DMS 273 treated with DMSO at 0.1 percent for 48 hours (cell line): ENCODE results near the gene TSPO2.
"Not testable (repeated sequence)": the region's sequence is repeated elsewhere in the genome, so short reads cannot be mapped to it uniquely, and the experiment has no call there.

Experiments used
- DNase-seq: peaks from one replicate; lab custom pipeline; 2025; lab: John Stamatoyannopoulos, UW

TSPO2 gene

GRCh38 chr6:41042226-41043055, at the start of gene TSPO2:
Gene TSPO2 (plus strand): TSS chr6:41042467. CDS start chr6:41042986, 519 bp downstream.
- no peak for DNase-seq

GRCh38 chr6:40992746-40993145, 49.5 kb upstream of the TSPO2 start:
- no peak for DNase-seq

- no peak for DNase-seq
Observed at GRCh38 chr6:40996591-40997233, 45.6 kb upstream of the TSPO2 start.

GRCh38 chr6:40997234-40997957, 44.9 kb upstream of the TSPO2 start:
- DNase-seq: peak; percentile 55

GRCh38 chr6:40998661-40999060, 43.6 kb upstream of the TSPO2 start:
- DNase-seq: no peak

GRCh38 chr6:40999569-40999968, 42.7 kb upstream of the TSPO2 start:
- DNase-seq: no peak

- no peak for DNase-seq
Observed at GRCh38 chr6:41000248-41000647, 42.0 kb upstream of the TSPO2 start.

- DNase-seq: no peak
Observed at GRCh38 chr6:41002168-41002567, 40.1 kb upstream of the TSPO2 start.

- not testable (repeated sequence) for DNase-seq
Observed at GRCh38 chr6:41006217-41006616, 36.0 kb upstream of the TSPO2 start.

- not testable (repeated sequence) for DNase-seq
Observed at GRCh38 chr6:41006980-41007379, 35.3 kb upstream of the TSPO2 start.

GRCh38 chr6:41008011-41008410, 34.3 kb upstream of the TSPO2 start:
- no peak for DNase-seq

GRCh38 chr6:41009669-41010068, 32.6 kb upstream of the TSPO2 start:
- no peak for DNase-seq

GRCh38 chr6:41011673-41012072, 30.6 kb upstream of the TSPO2 start:
- DNase-seq: no peak

GRCh38 chr6:41013466-41014153, 28.7 kb upstream of the TSPO2 start:
- no peak for DNase-seq

GRCh38 chr6:41014780-41015179, 27.5 kb upstream of the TSPO2 start:
- DNase-seq: no peak

GRCh38 chr6:41015860-41016259, 26.4 kb upstream of the TSPO2 start:
- not testable (repeated sequence) for DNase-seq

GRCh38 chr6:41017663-41018062, 24.6 kb upstream of the TSPO2 start:
- DNase-seq: no peak

- DNase-seq: no peak
Observed at GRCh38 chr6:41021832-41022231, 20.4 kb upstream of the TSPO2 start.

GRCh38 chr6:41022294-41022693, 20.0 kb upstream of the TSPO2 start:
- no peak for DNase-seq

- no peak for DNase-seq
Observed at GRCh38 chr6:41023114-41023513, 19.2 kb upstream of the TSPO2 start.

- DNase-seq: no peak
Observed at GRCh38 chr6:41025966-41026530, 16.2 kb upstream of the TSPO2 start.

GRCh38 chr6:41027241-41027640, 15.0 kb upstream of the TSPO2 start:
- DNase-seq: no peak
